DOHH2 (cell line): ENCODE measurements around the gene SLC9A9.

Experiments used
- H3F3A ChIP-seq: fragments of 200-600 bp; sonication (generic), shearing (Covaris generic); 2 replicates; pipeline ENCODE4 v1.6.0; 2016; ENCODE audit warnings: antibody characterized with exemption, mild to moderate bottlenecking; ENCODE audit not compliant: control insufficient read depth, insufficient read depth
- H3K27ac ChIP-seq: fragments of 200-600 bp; sonication (generic); 2 replicates; pipeline ENCODE4 v1.5.1; 2014; ENCODE audit warnings: low read depth, mild to moderate bottlenecking, low read length, moderate library complexity
- H3K27me3 ChIP-seq: fragments of 200-600 bp; sonication (generic); 2 replicates; pipeline ENCODE4 v1.6.1; 2014; ENCODE audit warnings: mild to moderate bottlenecking, low read length, mixed read lengths; ENCODE audit not compliant: control insufficient read depth
- H3K36me3 ChIP-seq: fragments of 200-600 bp; sonication (generic); 2 replicates; pipeline ENCODE4 v1.6.1; 2014; ENCODE audit warnings: mild to moderate bottlenecking, low read length, moderate library complexity, mixed read lengths; ENCODE audit not compliant: control insufficient read depth
- H3K4me1 ChIP-seq: fragments of 200-600 bp; sonication (generic); 2 replicates; pipeline ENCODE4 v1.6.1; 2014; ENCODE audit warnings: mild to moderate bottlenecking, low read length, mixed read lengths; ENCODE audit not compliant: control insufficient read depth
- H3K4me2 ChIP-seq: fragments of 200-600 bp; sonication (generic); 2 replicates; pipeline ENCODE4 v1.6.0; 2014; ENCODE audit warnings: mild to moderate bottlenecking, low read length, moderate library complexity
- H3K4me3 ChIP-seq: fragments of 200-600 bp; sonication (generic); 2 replicates; pipeline ENCODE4 v1.5.1; 2014; ENCODE audit warnings: mild to moderate bottlenecking, low read length, mixed read lengths
- H3K79me2 ChIP-seq: fragments of 200-600 bp; sonication (generic); 2 replicates; pipeline ENCODE4 v1.6.1; 2014; ENCODE audit warnings: mild to moderate bottlenecking, low read length, mixed read lengths; ENCODE audit not compliant: control insufficient read depth
- H3K9me2 ChIP-seq: fragments of 200-600 bp; sonication (generic); replicated peaks from 2 replicates; pipeline ENCODE4 v1.6.1; 2014; ENCODE audit warnings: mild to moderate bottlenecking, low read length, mixed read lengths; ENCODE audit not compliant: control insufficient read depth
- H3K9me3 ChIP-seq: fragments of 200-600 bp; sonication (generic); 2 replicates; pipeline ENCODE4 v1.6.1; 2014; ENCODE audit warnings: antibody characterized with exemption, low read length, mixed read lengths; ENCODE audit not compliant: control insufficient read depth, insufficient read depth
- H4K20me1 ChIP-seq: fragments of 200-600 bp; sonication (generic); 2 replicates; pipeline ENCODE4 v1.6.0; 2014; ENCODE audit warnings: low read depth, mild to moderate bottlenecking, antibody characterized with exemption, low read length, moderate library complexity; ENCODE audit not compliant: control insufficient read depth, insufficient read depth
- EZH2phosphoT487 ChIP-seq: fragments of 200-600 bp; sonication (generic); IDR thresholded peaks from 2 replicates; pipeline ENCODE4 v1.6.1; 2017; ENCODE audit warnings: borderline replicate concordance, mild to moderate bottlenecking, antibody characterized with exemption, low read length, moderate library complexity, mixed read lengths
- TF ChIP-seq, protein P1 (sequence below): fragments of 200-600 bp; sonication (generic); IDR thresholded peaks from one replicate; pipeline ENCODE4 v1.5.1; 2014; ENCODE audit warnings: antibody characterized with exemption, mild to moderate bottlenecking, low read depth, low read length; ENCODE audit not compliant: poor library complexity, severe bottlenecking

Gene SLC9A9

DNA sequence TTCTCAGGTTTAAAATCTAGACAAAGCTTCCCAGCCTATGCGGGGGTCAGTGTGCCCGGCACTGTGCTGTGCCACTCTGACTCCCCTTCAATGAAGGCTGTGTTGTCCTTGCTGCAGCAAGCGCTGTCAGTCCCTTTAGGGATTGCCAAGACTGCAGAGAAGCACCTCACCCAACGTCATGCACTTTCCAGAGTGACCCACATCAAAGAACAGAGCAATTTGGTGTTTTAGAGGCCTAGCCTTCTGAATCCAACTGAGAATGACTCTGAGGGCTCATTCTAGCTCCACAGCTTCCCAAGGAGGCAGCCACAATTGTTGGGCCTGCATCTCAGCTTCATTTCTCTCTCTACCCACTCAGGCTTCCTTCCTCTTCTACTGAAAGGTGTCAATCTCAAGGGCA, 26.4 kb downstream of the SLC9A9 start:
- H3K4me3 ChIP-seq = no peak overlapping the region
- no peaks in the 10 kb centered on the region for H3K36me3 ChIP-seq
- H3K79me2 ChIP-seq = no peaks in the 10 kb centered on the region
- no peaks in the 10 kb centered on the region for H3K27me3 ChIP-seq
- TF ChIP-seq, protein P1, sequence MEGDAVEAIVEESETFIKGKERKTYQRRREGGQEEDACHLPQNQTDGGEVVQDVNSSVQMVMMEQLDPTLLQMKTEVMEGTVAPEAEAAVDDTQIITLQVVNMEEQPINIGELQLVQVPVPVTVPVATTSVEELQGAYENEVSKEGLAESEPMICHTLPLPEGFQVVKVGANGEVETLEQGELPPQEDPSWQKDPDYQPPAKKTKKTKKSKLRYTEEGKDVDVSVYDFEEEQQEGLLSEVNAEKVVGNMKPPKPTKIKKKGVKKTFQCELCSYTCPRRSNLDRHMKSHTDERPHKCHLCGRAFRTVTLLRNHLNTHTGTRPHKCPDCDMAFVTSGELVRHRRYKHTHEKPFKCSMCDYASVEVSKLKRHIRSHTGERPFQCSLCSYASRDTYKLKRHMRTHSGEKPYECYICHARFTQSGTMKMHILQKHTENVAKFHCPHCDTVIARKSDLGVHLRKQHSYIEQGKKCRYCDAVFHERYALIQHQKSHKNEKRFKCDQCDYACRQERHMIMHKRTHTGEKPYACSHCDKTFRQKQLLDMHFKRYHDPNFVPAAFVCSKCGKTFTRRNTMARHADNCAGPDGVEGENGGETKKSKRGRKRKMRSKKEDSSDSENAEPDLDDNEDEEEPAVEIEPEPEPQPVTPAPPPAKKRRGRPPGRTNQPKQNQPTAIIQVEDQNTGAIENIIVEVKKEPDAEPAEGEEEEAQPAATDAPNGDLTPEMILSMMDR = no peak
- no peak for TF ChIP-seq EZH2phosphoT487
- H3F3A ChIP-seq = no peaks in the 10 kb centered on the region
- no peaks in the 10 kb centered on the region for H3K9me2 ChIP-seq
- H3K4me2 ChIP-seq = no peak overlapping the region
- no peaks in the 10 kb centered on the region for H3K9me3 ChIP-seq
- no peak overlapping the region for H3K27ac ChIP-seq
- no peaks in the 10 kb centered on the region for H4K20me1 ChIP-seq
- peaks cover 8% of the 10 kb centered on the region for H3K4me1 ChIP-seq

DNA sequence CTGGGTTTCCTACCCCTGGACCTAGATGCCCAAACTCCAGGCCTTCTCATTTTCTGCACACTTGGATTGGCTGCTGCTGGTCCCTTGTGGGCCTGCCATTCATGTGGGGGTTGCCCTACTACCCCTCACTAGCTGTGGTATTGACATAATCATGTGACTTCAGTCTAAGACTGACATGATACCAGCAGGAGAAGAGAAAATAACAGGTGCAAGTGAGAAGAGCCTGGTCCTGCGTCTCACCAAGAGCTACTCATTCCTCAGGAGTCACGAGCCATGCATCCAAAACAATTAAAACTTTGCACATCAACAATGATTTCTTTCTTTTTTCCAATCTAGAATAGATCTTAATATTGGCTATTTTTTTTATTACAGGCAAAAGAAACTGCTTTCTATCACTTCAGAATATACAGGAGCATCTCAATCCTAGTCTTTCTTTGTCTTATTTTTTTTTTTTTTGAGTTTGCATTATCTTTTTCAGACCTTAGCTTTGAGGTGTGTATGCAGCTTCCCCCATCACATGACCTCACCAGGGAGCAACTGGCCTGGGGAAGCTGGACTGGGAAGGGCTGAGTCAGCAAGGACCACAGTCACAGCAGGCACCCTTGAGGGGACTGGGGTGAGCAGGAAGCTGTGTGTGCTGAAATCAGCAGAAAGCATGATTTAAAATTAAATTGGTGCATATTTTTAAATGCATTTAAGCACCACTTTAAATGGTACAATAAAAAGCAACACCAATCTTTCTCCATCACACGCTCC, 27.6 kb downstream of the SLC9A9 start:
- Histone ChIP-seq H4K20me1 (no peaks in the 10 kb centered on the region), H3K27me3 (no peaks in the 10 kb centered on the region), H3K4me3 (no peak overlapping the region), H3K9me2 (no peaks in the 10 kb centered on the region), H3K79me2 (no peaks in the 10 kb centered on the region), H3K9me3 (no peaks in the 10 kb centered on the region), H3F3A (no peaks in the 10 kb centered on the region), H3K27ac (no peak overlapping the region), H3K4me2 (no peak overlapping the region), H3K36me3 (no peaks in the 10 kb centered on the region), H3K4me1 (peaks cover 8% of the 10 kb centered on the region)
- TF ChIP-seq, protein P1 = no peak
- TF ChIP-seq EZH2phosphoT487 = no peak

DNA sequence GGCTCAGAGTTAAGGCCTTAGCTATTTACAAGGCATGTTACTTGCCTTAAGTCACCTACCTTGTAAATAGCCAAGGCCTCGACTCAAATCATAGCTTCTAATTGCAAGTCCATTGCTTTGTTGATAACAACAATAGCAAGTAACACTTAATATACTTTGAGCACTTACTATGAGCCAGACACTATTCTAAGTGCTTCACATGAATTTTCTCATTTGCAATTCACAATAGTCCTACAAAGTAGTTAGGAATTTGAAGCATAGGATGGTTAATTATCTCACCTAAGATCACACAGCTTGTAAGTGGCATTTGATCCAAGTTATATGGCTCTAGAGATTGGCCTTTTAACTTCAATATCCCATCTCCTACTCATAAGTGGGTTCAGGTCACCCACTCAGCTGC, 28.4 kb downstream of the SLC9A9 start:
- H3K79me2 ChIP-seq = no peaks in the 10 kb centered on the region
- H3K27ac ChIP-seq = no peak overlapping the region
- H3K4me3 ChIP-seq = no peak overlapping the region

More for the DNA sequence above, 28.4 kb downstream of the SLC9A9 start:
- TF ChIP-seq EZH2phosphoT487 = no peak
- TF ChIP-seq, protein P1 = no peak
- Histone ChIP-seq H3K9me3 (no peaks in the 10 kb centered on the region), H3K4me2 (no peak overlapping the region), H3K9me2 (no peaks in the 10 kb centered on the region), H4K20me1 (no peaks in the 10 kb centered on the region), H3K27me3 (no peaks in the 10 kb centered on the region), H3K36me3 (no peaks in the 10 kb centered on the region), H3K4me1 (peaks cover 2% of the 10 kb centered on the region; the same call in 1 of the 2 replicates), H3F3A (no peaks in the 10 kb centered on the region)
